Neural cell (in vitro differentiated cells): Measurements from ENCODE around the gene PXK.

Experiments used
- POLR2AphosphoS5 ChIP-seq: IDR thresholded peaks from 2 replicates; pipeline ENCODE4 v1.6.1; 2012
- RAD21 ChIP-seq: fragments of 450-650 bp; conservative IDR thresholded peaks from 2 replicates; pipeline ENCODE4 v1.6.1; 2014; ENCODE audit warnings: antibody characterized with exemption, mild to moderate bottlenecking, moderate library complexity
- TF ChIP-seq, protein P1 (sequence below): fragments of 450-650 bp; IDR thresholded peaks from 2 replicates; pipeline ENCODE4 v1.5.1; 2014; ENCODE audit warnings: antibody characterized with exemption, mild to moderate bottlenecking, moderate library complexity; ENCODE audit not compliant: poor library complexity, severe bottlenecking

DNA sequence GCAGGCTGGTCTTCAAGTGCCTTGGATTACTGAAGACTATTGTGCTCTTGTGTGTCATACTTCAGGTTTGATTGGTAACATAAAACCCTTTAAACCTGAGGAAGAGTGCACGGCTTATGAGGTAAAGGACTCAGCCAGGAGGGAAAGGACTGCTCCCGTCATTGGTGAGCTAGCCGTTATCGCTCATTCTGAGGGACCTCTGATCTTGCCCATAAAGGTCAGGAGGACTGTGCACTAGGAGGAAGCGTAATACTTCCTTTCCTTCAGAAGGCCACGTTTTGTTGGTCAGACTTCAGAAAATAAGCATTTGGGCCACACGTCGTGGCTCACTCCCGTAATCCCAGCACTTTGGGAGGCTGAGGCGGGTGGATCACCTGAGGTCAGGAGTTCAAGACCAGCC, 37.7 kb downstream of the PXK start:
- TF ChIP-seq POLR2AphosphoS5 (no peak), RAD21 (no peak)
- TF ChIP-seq, protein P1, sequence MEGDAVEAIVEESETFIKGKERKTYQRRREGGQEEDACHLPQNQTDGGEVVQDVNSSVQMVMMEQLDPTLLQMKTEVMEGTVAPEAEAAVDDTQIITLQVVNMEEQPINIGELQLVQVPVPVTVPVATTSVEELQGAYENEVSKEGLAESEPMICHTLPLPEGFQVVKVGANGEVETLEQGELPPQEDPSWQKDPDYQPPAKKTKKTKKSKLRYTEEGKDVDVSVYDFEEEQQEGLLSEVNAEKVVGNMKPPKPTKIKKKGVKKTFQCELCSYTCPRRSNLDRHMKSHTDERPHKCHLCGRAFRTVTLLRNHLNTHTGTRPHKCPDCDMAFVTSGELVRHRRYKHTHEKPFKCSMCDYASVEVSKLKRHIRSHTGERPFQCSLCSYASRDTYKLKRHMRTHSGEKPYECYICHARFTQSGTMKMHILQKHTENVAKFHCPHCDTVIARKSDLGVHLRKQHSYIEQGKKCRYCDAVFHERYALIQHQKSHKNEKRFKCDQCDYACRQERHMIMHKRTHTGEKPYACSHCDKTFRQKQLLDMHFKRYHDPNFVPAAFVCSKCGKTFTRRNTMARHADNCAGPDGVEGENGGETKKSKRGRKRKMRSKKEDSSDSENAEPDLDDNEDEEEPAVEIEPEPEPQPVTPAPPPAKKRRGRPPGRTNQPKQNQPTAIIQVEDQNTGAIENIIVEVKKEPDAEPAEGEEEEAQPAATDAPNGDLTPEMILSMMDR: no peak
